Tongue (tissue), 2 donors: Measurements from ENCODE around the gene ADI1. TPM values are rescaled to one million over a fixed set of nuclear protein-coding genes. Genes with fewer than 3 reads are reported as not detected.
"Not testable (repeated sequence)": the region's sequence is repeated elsewhere in the genome, so short reads cannot be mapped to it uniquely, and the experiment has no call there.

Experiments
- DNase-seq: peaks from one replicate; pipeline ENCODE4 v3.0.0-alpha.2; 2015
- total RNA-seq: library from RNA; depleted of rRNA; stranded (reverse); fragments of >200 nt; gene quantifications from one replicate; pipeline ENCODE4 v1.2.3, GENCODE V29; 2014

The ADI1 gene
- total RNA-seq, 1 donor from 2014 or later: 33.2 TPM

GRCh38 chr2:3493615-3494007 lies 25.7 kb downstream of the ADI1 start:
- DNase-seq: peak; percentile 64

GRCh38 chr2:3492951-3493614 lies 26.2 kb downstream of the ADI1 start:
- no peak for DNase-seq

DNA sequence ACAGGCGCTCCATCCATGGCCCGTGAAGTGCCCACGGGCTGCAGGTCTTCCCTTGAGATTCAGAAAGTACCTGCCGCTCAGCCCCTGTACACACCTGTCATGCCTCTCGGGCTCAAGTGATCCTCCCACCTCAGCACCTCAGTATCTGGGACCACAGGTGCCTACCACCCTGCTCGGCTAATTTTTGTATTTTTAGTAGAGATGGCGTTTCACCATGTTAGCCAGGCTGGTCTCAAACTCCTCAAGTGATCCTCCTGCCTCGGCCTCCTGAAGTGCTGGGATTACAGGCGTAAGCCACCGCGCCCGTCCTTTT lies 26.9 kb downstream of the ADI1 start:
- not testable (repeated sequence) for DNase-seq

DNA sequence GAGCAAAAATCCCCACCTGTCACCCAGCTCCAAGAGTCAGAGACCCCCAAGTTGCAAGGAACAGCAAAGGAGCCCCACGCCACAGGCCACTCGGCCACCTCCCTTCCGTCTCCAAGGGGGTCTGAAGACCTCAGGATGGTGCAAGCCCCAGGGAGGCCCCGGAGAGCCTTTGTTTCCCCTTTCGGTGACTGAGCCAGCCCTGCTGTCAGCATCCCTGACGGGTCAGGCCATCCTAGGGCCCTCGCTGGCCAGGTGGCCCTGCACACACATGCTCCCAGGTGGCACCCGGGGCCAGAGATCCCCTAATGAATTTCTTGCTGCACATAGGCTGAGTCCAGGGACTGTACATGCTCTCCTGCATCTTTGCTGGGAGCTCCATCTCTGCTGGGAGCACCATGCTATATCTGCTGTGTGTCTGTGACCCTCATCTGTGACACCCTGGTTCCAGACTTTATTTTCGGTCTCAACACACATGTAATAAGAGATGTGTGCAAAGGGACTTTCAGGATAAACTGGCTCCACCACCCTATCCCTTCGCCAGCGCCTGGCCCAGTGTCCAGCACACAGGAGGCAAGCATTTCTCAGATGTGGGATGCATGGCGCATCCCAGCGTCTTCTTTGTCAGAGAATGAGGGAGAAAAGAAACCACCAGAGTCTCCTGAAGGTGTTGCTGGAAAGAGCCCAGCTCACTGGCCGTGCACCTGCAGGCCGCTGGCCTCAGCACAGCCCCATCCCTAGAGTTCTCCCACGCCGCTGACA lies 27.4 kb downstream of the ADI1 start:
- no peak for DNase-seq

DNA sequence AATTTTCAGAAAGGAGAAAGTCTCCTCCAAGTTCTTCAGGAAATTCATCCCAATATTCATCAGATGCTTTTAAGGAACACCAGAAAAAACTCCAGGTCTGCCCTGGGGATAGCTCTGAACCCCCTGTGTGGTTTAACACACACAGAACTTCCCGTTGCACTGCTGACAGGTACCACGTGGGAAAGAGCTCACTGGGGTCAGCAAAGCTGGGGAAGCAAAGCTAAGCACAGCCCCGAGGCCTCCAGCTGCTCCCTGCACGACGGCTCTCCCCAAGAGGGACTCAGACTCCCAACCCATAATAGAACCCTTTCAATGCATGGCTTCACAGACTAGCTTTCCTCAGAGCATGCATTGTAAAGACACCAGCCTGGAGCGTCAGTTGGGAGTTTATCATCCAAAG lies 28.0 kb downstream of the ADI1 start:
- DNase-seq: no peak

GRCh38 chr2:3490191-3491170 lies 28.9 kb downstream of the ADI1 start:
- DNase-seq: peak; percentile 35

- DNase-seq: no peak
Measured at GRCh38 chr2:3489764-3490115, 29.6 kb downstream of the ADI1 start.

DNA sequence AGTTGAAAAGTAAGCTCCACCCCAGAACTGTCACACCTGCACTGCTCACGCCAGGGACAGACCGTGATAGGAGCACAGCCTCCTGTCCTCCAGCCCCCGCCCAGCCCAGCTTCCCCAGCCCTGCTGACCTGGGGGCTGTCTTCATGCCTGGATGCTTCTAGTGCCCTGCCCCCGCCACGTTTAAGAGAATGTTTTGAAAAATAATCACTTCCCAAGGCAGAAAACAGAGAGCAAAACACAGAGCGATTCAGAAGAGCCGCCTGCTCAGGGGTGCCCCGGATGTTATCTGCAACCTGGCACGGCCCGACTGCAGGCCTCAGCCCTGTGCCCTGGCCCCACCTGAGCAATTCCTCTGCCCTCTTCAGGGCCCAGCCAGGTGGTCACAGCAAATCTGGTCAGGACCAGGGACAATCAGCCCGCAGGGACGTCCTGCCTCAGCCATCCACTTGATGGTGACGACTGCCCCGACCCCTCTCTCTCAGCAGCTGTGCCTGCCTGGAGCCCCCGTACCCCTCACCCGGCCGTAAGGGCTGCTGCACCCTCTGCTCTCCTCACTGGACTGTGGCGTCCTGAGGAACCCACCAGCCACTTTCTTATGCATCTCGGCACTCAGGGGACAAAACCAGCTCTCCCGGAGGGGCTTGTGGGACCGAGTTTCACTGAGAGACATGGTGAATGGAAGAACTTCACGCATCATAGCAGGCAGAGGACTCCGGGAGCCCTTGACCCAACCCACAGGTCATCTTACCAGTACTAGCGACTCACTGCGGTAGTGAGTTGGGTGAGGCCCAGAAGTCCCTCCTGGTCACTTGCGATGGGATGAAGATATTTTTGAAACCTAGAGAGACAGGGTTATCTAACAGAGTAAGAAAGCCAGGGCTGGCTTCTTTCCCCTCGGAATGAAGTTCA lies 30.2 kb downstream of the ADI1 start:
- DNase-seq: no peak

DNA sequence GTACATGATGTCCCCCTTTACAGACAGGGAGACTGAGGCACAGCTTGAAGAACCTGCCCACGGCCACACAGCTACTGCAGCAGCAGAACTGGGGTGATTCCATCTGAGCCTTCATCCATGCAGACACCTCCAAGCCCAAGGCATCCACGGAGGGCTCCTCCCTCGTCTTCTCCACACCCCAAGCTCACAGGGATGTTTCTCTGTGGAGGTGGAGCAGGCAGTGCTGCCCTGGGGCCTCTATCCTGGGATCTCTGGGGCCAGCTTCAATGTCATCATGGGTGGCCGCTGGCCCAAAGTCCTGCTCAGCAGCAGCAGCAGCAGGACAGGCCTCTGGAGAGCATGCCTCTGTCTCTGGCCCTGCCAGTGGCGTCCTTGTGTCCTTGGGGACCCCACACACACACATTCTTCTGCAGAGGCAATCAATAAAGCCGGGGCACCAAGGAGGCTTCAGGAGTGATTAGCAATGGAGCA lies 31.2 kb downstream of the ADI1 start:
- no peak for DNase-seq

DNA sequence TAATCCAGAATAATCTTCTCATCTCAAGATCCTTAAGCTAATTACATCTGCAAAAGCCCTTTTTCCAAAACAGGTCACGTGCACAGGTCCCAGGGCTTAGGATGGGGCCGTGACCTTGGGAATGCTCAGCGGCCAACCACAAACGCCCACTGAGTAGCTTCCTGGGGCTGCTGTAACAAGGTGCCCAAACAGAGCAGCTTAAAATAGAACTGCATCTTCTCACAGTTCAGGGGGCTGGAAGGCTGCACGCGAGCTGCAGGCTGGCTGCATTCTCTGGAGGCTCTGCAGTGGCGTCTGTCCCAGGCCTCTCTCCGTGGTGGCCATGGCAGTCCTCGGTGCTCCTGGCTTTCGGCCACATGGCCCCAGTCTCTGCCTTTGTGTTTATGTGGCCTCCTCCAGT lies 31.9 kb downstream of the ADI1 start:
- no peak for DNase-seq

DNA sequence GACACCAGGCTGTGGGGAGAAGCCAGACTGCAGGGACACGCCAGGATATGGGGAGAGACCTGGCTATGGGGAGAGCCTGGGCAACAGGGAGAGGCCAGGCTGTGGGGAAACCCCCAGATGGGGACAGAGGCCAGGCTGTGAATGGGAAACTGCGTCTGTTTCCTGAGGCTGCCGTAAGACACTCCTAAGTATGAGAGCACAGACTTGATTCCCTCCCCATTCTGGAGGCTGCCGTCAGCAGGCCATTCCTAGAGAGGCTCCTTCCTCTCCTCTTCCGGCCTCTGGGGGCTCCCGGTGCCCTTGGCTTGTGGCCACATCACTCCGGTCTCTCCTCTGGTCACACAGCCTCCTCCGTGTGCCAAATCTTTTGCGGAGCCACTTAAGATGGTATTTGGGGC lies 32.3 kb downstream of the ADI1 start:
- no peak for DNase-seq

GRCh38 chr2:3486047-3487027 lies 33.0 kb downstream of the ADI1 start:
- no peak for DNase-seq

GRCh38 chr2:3485166-3485565 lies 34.2 kb downstream of the ADI1 start:
- DNase-seq: no peak

DNA sequence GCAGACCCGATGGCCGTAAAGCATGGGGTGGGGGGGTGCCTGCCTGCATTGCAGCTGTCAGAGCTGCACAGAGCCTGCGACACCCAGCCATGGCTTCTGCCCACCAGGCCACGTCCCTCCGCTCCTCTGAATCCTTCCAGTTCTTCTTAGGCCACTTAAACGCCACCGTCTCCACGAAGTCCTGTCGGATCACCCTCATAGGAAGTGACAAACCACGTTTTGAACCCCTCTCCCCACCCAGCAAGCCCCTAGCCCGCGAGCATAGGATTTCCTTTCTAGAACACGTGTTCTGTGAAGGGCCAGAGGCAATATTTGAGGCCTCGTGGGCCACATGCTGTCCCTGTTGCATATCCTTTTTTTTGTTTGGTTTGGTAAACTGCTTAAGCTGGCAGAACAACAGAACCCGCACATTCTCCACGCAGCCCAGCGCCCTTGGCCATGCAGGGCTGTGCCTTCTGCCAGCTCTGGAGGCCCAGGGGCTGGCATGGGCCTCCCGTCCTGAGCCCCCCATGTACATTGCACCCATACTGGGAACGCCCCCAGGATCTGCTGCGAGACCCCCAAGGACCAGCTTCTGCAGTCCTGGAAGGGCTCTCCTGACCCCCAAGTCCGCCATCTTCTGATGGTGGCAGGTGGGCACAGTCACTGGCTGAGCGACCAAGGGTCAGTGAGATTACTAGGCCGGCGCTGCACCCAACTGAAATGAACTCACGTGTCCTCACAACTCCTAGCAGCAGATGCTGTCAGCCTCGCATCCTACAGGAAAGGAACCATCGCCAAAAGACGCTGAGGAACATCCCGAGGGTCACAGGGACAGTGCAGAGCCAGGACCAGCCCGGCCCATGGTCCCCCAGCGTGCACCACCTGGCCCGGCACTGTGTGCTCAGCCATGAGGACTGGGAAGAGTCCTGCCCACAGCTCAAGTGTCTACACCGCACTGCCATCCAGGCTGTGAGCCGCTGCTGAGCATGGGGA lies 35.1 kb downstream of the ADI1 start:
- DNase-seq: no peak

- DNase-seq: peak; percentile 68
Measured at GRCh38 chr2:3483227-3483985, 35.9 kb downstream of the ADI1 start.

DNA sequence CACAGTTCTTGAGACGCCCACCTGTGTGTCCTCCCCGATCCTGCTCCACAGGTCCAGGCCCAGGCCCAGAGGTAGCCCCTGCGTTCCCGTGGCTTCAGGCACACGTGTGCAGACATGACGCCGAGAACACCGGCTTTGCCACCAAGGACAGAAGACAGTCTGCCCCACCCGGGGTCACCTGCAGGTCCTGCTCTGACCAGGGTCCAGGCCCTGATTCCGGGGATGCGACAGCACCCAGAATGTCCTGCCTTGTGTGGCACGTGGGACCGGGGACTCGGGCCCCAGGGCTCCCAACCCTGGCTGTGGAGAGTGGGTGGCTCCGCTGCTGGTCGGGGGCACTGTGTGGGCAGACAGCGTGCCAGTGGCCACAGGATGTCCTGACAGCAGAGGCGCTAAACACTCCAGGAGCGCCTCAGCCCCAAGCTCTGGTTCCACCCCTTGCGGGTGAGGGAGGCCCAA lies 36.9 kb downstream of the ADI1 start:
- DNase-seq: no peak

DNA sequence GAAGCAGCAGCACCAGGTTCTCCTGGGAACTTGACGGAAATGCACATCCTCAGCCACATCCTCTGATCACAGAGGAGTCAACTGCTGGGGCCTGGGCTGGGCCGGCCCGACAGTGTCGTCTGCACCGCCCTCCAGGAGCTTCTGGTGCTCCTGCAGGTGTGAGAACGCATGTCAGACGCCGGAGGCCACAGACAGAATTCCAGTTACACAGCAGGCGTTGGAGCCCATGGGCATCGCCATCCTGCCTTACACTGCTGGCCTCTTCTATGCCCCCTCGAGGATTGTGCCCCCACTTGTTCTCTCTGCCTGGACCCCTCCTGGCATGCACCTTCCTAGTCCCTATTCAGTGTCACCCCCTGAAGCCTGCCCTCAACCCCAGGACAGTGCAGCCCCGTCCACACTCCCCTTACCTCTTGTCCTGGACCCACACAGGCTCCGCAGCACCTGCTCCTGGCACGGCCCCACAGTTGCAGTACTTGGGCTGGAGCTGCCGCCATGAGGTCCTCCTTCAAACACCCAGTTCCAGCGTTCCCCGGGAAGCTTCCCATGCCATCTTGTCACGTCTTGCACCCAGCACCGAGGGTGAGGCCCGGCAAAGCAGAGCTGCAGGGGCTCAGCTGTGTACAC lies 37.5 kb downstream of the ADI1 start:
- no peak for DNase-seq

DNA sequence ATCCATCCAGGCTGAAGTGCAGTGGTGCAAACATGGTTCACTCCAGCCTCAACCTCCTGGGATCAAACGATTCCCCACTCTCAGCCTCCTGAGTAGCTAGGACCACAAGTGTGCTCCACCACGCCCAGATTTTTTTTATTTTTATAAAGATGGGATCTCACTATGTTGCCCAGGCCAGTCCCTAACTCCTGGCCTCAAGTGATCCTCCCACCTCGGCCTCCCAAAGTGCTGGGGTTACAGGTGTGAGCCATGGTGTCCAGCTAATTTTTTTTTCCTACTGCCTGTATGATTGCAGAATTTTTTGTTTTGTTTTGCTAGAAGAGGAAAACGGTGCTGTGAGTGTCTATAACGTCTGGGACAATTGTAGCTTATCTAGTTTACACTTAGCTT lies 38.3 kb downstream of the ADI1 start:
- no peak for DNase-seq
